Ecto neural progenitor cell (in vitro differentiated cells): ENCODE measurements around the gene HTRA2.

Experiments
- DNase-seq: peaks from one replicate; pipeline ENCODE4 v3.0.0-alpha.2; 2018; ENCODE audit warnings: low spot score

The HTRA2 gene

DNA sequence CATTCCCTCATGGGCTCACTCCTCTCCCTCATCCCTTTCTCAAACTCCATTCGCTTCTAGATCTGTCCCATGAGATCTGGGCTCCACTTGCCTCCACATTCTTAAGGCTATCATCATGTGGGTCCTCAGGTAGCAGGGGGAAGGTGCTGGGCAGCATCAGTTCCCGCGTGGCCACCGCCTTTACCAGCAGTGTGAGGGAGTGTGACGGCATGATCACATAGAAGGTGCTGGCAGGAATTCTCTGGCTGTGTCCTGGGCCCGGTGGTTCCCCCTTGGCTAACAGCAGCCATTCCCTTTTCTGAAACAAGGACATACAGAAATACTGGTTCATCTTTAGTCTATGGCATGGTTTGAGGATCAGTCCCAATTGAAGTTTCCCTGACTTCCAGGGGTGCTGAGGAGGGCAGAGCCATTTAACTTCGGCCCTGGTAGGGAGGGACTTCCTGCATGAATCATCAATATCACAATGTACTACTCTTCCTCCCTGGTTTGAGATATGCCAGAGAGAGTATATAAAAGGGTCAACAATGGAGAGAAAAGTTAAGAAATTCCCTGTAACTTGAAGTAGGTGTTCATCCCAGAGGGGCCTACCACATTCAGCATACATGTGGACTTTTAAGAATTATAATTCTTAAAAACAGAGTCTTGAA is 32.5 kb downstream of the HTRA2 start:
- no peak for DNase-seq

DNA sequence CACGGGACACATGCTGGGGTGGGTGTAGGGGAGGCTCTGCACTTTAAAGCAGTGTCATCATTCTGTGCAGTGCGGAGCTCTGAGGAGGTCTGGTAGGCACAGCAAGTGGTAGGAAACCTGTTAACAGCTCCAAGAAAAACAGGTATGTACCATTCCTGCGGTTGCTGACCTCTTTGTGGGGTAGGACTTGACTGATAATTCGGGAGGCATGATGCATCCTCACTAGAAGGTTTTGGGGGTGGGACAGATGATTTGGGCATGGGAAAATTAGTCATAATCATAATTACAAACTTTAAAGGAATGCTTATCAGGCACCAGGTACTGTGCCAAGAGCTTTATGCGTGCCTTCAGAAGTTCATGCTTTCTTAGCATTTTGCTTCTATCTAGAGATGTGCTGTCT is 34.5 kb downstream of the HTRA2 start:
- DNase-seq, result no peak

DNA sequence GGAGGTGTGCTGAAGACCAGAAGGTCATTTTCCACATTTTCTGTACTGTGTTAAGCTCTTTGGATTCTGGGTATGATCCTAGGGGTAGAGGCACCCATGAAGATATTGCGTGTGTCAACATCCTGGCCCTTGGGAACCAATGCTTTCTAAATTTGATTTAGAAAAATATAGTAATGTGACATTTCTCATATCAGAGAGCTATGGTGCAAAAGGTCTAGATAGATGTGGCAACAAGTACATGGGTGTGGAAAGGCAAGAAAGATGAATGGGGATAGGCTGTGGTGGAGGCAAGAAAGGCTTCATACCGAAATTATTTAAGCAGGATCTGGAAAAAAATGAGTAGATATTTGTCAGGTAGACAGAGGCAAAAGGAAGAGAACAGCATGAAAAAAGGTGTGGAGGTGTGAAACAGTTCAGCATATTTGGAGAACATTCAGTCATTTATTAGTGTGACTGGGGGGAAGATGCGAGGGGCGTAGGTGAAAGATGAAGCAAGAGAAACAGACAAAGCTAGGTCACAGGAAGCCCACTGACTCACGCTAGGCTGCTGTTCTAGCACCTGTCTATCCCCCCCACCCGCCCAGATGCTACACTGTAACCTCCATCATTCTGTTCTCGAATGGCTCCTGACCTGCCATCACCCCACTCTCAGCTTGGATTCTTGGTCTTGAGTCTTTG is 36.5 kb downstream of the HTRA2 start:
- DNase-seq, result no peak

DNA sequence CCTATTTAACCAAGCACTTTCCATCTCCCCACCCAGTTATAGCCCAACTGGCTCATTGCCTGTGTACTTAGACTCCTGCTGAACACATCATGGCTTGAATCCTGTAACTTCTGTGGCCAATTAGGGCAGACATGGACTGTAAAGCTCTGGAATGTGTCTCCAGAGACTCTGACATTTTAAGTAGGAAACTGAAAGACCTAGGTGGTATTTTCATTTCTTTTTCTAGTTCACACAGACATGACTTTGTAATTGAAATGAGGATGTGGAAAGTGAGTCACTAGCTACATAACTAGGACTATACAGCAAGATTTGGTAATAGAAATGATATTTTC is 37.0 kb downstream of the HTRA2 start:
- no peak for DNase-seq

DNA sequence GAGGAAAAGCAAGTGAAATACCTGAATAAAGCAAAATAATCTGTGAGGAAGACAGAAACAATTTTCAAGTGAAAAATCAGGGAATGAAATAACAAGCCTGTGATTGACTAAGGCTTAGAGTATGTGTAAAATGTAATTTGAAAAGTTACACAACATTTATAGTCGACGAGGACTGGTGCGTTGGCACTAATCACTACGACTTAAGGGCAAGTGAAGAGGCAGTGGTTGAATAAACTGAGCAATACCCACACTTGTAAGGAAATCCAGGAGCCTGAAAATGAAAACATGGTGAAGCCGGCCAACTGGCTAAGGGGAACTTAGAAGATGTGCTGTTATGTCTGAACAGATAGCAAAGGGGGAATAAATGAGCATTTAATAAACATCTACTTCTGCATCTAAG is 38.1 kb downstream of the HTRA2 start:
- no peak for DNase-seq

DNA sequence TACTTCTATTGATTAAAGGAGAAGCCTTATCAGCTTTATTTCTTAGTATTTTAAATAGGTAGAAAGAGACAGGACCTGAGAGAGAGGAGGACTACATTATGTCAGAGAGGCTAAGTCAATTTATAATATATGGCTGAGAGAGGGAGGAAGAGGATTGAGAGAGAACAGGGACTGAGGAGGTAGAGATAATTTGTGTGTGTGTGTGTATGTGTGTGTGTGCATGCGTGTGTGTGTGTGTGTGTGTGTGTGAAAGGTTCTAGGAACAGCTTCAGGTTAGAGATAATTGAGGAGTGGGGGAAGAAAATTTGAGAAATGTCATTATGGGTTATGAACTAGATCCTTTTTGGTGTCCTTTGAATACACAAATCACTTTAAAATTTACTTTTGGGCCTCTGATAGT is 40.0 kb downstream of the HTRA2 start:
- DNase-seq, result no peak

DNA sequence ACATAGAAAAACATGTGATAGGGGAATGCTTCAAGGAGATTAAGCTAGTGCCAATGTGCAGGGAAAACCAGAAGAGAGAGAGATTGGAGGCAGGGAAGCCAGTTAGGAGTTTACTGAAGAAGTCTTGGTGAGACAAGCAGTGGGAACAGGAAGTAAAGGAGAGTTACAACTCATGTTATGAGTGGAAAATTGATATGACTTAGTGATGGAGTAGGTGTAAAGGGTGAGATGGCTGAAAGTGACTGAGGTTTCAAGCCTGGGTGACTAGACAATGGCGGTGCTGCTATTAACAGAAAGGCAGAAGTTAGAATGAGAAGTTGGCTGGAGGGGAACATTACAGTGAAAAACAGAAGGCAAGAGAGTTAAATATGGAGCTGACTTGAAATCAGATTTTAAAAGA is 41.3 kb downstream of the HTRA2 start:
- no peak for DNase-seq

DNA sequence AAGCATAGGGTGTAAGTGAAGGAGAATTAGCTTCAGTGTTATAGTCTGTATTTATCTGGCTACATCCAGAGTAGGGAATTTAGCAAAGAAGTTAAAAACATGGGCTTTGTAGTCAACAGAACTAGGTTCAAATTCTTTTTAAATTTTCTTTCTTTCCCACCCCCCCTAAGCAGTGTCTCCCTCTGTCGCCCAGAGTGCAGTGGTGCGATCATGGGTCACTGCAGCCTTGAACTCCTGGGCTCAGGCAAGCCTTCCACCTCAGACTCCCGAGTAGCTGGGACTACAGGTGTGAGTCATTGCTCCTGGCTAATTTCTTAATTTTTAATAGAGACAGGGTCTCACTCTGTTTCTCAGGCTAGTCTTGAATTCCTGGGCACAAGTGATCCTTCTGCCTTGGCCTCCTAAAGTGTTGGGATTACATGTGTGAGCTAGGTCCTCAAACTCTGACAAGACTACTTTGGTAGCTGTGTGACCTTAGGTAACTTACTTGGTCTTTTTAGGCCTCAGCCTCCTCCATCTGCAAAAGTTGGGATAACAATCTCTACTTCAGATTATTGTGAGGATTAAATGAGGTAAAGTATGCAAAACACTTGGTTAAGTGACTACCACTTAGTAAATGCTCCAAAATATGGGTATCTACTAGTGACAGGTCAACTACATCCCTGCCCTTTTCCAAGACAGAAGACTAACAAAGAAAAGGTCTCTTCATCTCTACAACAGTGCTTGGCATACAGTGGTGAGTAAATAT is 42.6 kb downstream of the HTRA2 start:
- DNase-seq, result no peak

DNA sequence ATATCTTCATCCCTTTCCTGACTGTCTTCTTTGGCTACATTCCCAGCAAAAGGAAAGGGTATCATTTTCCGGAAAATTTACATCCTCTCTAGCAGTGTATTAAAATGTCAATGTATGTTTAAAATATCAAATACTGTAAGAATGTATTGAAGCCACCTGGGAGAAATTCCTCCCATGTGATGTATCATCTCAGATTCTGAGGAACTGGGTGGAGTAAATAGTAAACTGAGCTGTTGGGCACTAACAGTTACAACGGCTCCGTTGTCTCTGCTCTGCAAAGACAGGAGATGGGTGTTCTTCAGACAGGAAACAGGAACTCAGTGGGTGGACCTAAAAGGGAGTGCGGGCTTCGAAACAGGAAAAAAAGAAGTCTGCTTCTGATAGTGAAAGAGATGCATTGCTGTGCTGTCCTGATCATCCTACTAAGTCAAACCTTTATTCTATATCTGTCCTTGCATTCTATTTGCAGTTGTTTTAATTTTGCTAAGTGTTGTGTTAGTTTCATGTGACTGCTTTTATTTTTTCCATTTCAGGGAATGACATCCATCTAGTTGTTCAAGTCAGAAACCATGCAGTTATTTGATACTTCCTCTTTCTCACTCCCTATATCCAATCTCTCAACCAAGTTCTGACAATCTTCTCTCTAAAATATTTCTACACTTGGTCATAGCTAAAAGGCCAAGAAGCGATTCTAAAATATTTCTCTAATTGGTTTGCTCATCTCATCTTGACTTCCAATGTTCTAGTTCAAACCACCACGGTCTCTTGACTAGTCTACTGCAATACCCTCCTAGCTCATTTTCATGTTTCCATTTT is 44.2 kb downstream of the HTRA2 start:
- no peak for DNase-seq

DNA sequence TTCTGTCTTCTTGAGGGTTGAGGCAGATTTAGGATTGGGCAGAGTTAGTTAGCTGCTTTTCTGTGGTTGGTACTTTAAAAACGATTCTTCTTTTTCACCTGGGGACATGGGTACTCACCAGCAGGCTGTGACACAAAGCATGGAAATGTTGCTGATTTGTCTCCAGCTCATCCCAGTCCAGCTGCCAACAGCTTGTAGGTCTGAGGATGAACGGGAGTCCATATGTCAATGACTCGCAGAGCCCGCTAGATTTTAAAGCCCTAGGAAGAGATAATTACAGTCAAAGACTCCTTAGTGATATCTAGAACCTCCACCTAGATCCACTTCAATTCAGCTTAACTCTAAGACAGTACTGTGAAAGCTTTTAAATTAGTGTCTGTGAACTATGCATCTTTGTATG is 45.6 kb downstream of the HTRA2 start:
- DNase-seq, result no peak

DNA sequence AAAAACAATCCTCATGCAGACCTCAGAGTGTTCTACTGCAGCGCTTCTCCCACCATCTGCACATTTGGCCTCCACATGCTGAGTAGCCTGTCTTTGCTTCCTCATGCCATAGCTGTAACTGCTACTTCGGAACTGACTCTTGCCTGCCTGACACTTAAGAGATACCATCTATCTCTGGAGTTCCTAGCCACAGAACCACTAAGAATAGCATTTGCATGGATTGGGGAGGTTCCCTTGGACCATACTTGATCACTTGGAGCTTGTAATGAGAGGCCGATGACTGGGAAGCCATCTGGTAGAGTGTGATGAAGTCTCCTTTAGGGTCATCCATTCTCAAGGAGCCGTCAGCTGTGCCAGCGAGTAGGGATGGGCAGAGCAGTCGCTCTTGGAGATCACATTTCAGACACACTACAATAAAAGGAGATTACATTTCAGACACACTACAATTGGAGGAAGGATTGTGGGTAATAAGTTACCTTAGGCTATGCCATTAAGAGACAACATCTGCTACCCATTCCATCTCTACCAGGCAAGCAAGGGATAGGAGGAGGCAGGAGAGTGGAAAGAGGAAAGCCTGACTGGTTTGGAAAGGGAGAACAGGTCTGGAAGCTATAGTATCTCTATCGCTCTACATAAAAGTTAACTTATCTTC is 46.6 kb downstream of the HTRA2 start:
- DNase-seq, result no peak

DNA sequence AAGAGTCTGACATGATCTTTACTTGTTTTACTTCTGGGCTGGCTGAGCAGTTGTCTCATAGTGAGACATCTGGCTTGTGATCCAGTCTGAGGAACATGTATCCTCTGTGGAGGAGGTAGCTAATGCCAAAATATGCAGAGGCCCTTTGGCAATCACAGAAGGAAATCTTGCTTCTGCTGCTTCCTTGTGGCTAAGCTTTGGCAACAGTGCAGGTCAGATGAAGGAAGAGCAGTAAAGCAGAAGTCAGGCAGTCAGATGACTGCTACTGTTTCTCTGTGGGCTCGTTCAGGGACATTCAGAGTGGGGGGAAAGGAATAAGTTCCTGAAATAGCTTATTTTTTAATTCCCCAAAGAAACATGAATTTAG is 47.1 kb downstream of the HTRA2 start:
- no peak for DNase-seq

DNA sequence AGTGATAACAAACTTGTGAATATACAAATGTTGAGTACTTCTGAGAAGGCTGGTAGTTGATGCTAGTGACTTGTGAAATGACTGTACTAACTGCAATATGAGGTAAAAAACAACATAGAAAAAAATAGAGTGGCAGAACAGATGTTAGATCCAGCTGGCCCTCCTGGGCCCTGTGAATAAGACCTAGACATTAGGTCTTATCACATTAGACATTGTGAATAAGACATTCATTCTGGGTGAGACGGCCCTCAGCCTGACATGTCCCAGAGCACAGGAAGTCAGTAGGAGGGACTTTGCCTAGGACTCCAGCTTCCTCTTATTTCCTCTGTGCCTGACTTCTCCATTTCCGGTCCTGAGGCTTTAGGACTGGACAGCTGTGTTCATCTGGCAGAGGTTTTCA is 47.7 kb downstream of the HTRA2 start:
- no peak for DNase-seq

DNA sequence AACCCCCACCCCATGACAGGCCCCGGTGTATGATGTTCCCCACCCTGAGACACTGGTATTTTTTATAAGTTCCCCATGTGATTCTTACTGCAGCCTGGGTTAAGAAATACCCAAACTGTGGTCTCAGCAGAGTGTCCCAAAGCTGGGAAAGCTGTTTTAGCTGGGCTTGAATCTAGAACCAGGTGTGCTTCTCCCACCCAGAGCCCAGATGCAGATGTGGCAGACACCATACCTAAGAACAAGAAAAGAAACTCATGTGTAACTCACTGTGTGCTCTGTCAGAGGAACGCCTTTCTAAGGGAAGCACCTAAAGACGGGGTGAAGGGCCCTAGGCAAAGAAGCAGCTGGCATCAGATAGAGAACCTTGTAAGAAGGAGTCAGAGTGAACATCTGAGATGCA is 48.7 kb downstream of the HTRA2 start:
- no peak for DNase-seq

DNA sequence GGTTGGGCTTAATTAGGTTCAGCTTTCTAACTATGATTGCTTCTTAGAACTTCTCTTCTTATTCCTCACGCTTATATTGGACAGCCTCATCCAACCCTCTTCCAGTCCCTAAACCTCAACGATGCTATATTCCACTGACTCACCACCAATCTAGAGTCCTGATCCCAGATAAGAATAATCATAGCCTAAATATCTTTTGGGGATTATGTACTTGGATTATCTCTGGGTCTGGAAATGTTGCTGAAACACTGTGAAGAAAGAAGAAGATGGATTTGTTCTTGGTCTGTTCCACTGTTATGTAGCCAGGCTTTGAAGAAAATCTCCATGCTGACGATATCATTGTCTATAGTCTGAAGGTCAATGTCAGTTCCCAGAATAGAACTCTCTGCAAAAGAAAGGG is 51.7 kb downstream of the HTRA2 start:
- DNase-seq, result no peak

DNA sequence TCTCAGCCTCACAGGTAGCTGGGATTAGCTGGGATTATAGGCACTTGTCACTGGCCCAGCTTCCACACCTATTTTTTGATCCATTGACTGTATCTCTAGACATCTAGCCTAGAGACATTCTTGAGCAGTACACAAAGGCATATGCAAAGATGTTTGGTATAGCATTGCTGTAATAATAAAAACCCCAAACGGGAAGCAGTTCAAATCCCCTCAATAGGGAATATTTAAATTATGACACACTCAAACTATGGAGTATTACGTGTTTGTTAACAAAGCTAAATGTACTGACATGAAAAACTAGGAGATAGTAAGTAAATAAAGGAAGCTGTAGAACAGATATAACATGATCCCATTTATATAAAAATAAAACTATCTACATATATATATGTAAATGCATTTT is 52.5 kb downstream of the HTRA2 start:
- DNase-seq, result no peak
